ENCODE measurements around the gene NHLRC1. TPM values are rescaled to one million over a fixed set of nuclear protein-coding genes. Genes with fewer than 3 reads are reported as not detected.

Gene NHLRC1
- total and polyA plus RNA-seq, 9 of the 15 experiments (the other 6 are each of a cell fraction or from before 2014, with no cell fraction given), result not detected

GRCh38 chr6:18155150-18155863 is 32.8 kb upstream of the NHLRC1 start, which contains the start of gene KDM1B (continued):
- TF ChIP-seq, protein P1, sequence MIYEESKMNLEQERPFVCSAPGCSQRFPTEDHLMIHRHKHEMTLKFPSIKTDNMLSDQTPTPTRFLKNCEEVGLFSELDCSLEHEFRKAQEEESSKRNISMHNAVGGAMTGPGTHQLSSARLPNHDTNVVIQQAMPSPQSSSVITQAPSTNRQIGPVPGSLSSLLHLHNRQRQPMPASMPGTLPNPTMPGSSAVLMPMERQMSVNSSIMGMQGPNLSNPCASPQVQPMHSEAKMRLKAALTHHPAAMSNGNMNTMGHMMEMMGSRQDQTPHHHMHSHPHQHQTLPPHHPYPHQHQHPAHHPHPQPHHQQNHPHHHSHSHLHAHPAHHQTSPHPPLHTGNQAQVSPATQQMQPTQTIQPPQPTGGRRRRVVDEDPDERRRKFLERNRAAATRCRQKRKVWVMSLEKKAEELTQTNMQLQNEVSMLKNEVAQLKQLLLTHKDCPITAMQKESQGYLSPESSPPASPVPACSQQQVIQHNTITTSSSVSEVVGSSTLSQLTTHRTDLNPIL (CRISPR knock-in tag; IDR thresholded peaks at IDR 0.05), result no peak
- TF ChIP-seq ZC3H11A (IDR thresholded peaks at IDR 0.05; ENCODE audit: low read depth, low read length), result no peak
- no peak for TF ChIP-seq TCFL5 (CRISPR knock-in tag; conservative IDR thresholded peaks at IDR 0.05)
- no peak for TF ChIP-seq E2F8 (IDR thresholded peaks at IDR 0.05; ENCODE audit: low read depth, partially characterized antibody)
- no peak for TF ChIP-seq NBN (IDR thresholded peaks at IDR 0.05; ENCODE audit: low read depth)
- TF ChIP-seq FOXA3 (CRISPR knock-in tag; conservative IDR thresholded peaks at IDR 0.05 in 1 of 2, IDR thresholded peaks at IDR 0.05 in 1 of 2), result peak in 1 of 2 experiments; percentile 42; a peak in 1 of 4 replicates
- TF ChIP-seq GABPA (tag; conservative IDR thresholded peaks at IDR 0.05; ENCODE audit: low read depth), result peak; percentile 79
- TF ChIP-seq, protein P2, sequence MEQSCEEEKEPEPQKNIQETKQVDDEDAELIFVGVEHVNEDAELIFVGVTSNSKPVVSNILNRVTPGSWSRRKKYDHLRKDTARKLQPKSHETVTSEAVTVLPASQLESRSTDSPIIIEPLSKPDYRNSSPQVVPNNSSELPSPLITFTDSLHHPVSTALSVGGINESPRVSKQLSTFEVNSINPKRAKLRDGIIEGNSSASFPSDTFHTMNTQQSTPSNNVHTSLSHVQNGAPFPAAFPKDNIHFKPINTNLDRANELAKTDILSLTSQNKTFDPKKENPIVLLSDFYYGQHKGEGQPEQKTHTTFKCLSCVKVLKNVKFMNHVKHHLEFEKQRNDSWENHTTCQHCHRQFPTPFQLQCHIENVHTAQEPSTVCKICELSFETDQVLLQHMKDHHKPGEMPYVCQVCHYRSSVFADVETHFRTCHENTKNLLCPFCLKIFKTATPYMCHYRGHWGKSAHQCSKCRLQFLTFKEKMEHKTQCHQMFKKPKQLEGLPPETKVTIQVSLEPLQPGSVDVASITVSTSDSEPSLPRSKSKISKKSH (CRISPR knock-in tag; IDR thresholded peaks at IDR 0.05), result no peak
- no peak for TF ChIP-seq SRSF3 (IDR thresholded peaks at IDR 0.05; ENCODE audit: insufficient read depth, low read length)
- no peak for TF ChIP-seq GABPB1 (CRISPR knock-in tag; IDR thresholded peaks at IDR 0.05)
- TF ChIP-seq BHLHE40 (IDR thresholded peaks at IDR 0.05; ENCODE audit: low read length), result no peak; the same call in 1 of the 2 replicates
- no peak for TF ChIP-seq NUFIP1 (IDR thresholded peaks at IDR 0.05; ENCODE audit: partially characterized antibody)
- TF ChIP-seq NCOR1 (IDR thresholded peaks at IDR 0.05), result no peak
- TF ChIP-seq ZNF408 (CRISPR knock-in tag; IDR thresholded peaks at IDR 0.05; ENCODE audit: low read depth), result no peak
- TF ChIP-seq RNF2 (IDR thresholded peaks at IDR 0.05), result no peak
- no peak for TF ChIP-seq KAT8 (IDR thresholded peaks at IDR 0.05; ENCODE audit: low read depth)
- TF ChIP-seq KLF10 (CRISPR knock-in tag; IDR thresholded peaks at IDR 0.05), result no peak
- 0 out of 2 replicates have a peak, but pooled peaks have one; percentile 24 for TF ChIP-seq E2F4 (CRISPR knock-in tag; IDR thresholded peaks at IDR 0.05; ENCODE audit: low read depth)
- no peak for TF ChIP-seq ATF7 (IDR thresholded peaks at IDR 0.05)
- peak; percentile 24; the same call in 1 of the 2 replicates for TF ChIP-seq POLR2AphosphoS5 (IDR thresholded peaks at IDR 0.05; ENCODE audit: control insufficient read depth, insufficient read depth, low read depth, low read length)
- no peak for TF ChIP-seq ZNF124 (CRISPR knock-in tag; IDR thresholded peaks at IDR 0.05)
- no peak for TF ChIP-seq TEAD4 (IDR thresholded peaks at IDR 0.05; ENCODE audit: low read length)
- TF ChIP-seq TEAD4 (CRISPR knock-in tag; IDR thresholded peaks at IDR 0.05; ENCODE audit: borderline replicate concordance), result 0 out of 2 replicates have a peak, but pooled peaks have one; percentile 43

Data from K562 (cell line).